K562 (cell line): ENCODE measurements around the gene ANAPC5. TPM values are rescaled to one million over a fixed set of nuclear protein-coding genes. Genes with fewer than 3 reads are reported as not detected.

Experiments used
- MAFF ChIP-seq: IDR thresholded peaks from 2 replicates; pipeline ENCODE4 v1.6.1; 2012; ENCODE audit warnings: low read length, improper control_type of control experiment
- POLR2AphosphoS5 ChIP-seq: IDR thresholded peaks from 2 replicates; pipeline ENCODE4 v1.6.1; 2011; ENCODE audit warnings: mild to moderate bottlenecking, low read depth, low read length, moderate library complexity; ENCODE audit not compliant: control insufficient read depth, insufficient read depth
- RBBP5 ChIP-seq: fragments of 200-600 bp; sonication (generic); IDR thresholded peaks from 2 replicates; pipeline ENCODE4 v1.6.1; 2012; ENCODE audit warnings: borderline replicate concordance, mild to moderate bottlenecking, low read length, control low read depth, inconsistent platforms; ENCODE audit not compliant: insufficient read depth, poor library complexity, severe bottlenecking
- RBM25 ChIP-seq: fragments of 200-400 bp; formaldehyde crosslinking; IDR thresholded peaks from 2 replicates; pipeline ENCODE4 v1.6.1; 2018; ENCODE audit warnings: low read length, low read depth, moderate library complexity; ENCODE audit not compliant: severe bottlenecking
- RHOXF2B ChIP-seq: fragments of 250-450 bp; sonication (Bioruptor Pico); conservative IDR thresholded peaks from 2 replicates; pipeline ENCODE4 v1.5.1; 2021
- RREB1 ChIP-seq: fragments of 250-450 bp; sonication (Bioruptor Pico); IDR thresholded peaks from 2 replicates; pipeline ENCODE4 v1.4.0; 2020
- SMAD1 ChIP-seq: fragments of 150-350 bp; IDR thresholded peaks from 2 replicates; pipeline ENCODE4 v1.6.1; 2014; ENCODE audit warnings: low read length, low read depth; ENCODE audit not compliant: partially characterized antibody
- TSC22D4 ChIP-seq: fragments of 450-650 bp; IDR thresholded peaks from 2 replicates; pipeline ENCODE4 v1.6.1; 2016; ENCODE audit warnings: missing genetic modification characterization, missing biosample characterization, control low read depth
- ZFP91 ChIP-seq: sonication (generic); formaldehyde crosslinking; IDR thresholded peaks from 2 replicates; pipeline ENCODE4 v1.8.0; 2022; ENCODE audit warnings: mild to moderate bottlenecking, missing genetic modification reagents
- ZNF124 ChIP-seq: sonication (generic); formaldehyde crosslinking; IDR thresholded peaks from 2 replicates; pipeline ENCODE4 v1.8.1; 2022; ENCODE audit warnings: missing genetic modification reagents
- ZNF76 ChIP-seq: fragments of 250-450 bp; sonication (Bioruptor Pico); IDR thresholded peaks from 2 replicates; pipeline ENCODE4 v1.4.0; 2020; ENCODE audit warnings: mild to moderate bottlenecking, moderate library complexity, borderline replicate concordance
- polyA plus RNA-seq, 8 experiments: library from polyadenylated mRNA; depleted of rRNA in 4 of 8; stranded (reverse) in 5 of 8; unstranded in 3 of 8; fragments of >200 nt; fragmentation: Nextera tagmentation in 2 of 8; fragmentation: Illumina TruSeq in 1 of 8; extraction: Ambion mirVana in 2 of 8; extraction: Trizol in 1 of 8; gene quantifications; 2 replicates each; pipeline versions ENCODE4 v1.2.1 to v1.2.3, GENCODE V29; 2011 to 2014; ENCODE audit warnings: inconsistent platforms in 1 of 8, missing spikeins in 1 of 8
- total RNA-seq, 7 experiments: library from RNA; depleted of rRNA in 6 of 7; stranded (reverse); fragments of >200 nt in 6 of 7; fragmentation: Illumina TruSeq in 2 of 7; extraction: Trizol in 2 of 7; gene quantifications; 2 replicates each; pipeline versions ENCODE4 v1.2.1 to v1.2.3, GENCODE V29; 2011 to 2021; ENCODE audit warnings: low replicate concordance in 1 of 7
- TF ChIP-seq, protein P1 (sequence below): sonication (generic); formaldehyde crosslinking; IDR thresholded peaks from 2 replicates; pipeline ENCODE4 v1.8.0; 2022; ENCODE audit warnings: mild to moderate bottlenecking, missing genetic modification reagents
- TF ChIP-seq, protein P2 (sequence below): fragments of 250-450 bp; sonication (Bioruptor Pico); IDR thresholded peaks from 2 replicates; pipeline ENCODE4 v1.8.0; 2021; ENCODE audit warnings: borderline replicate concordance, mild to moderate bottlenecking, moderate library complexity; ENCODE audit not compliant: poor library complexity, severe bottlenecking

ANAPC5 gene
- total and polyA plus RNA-seq, 9 of the 15 experiments (the other 6 are each of a cell fraction or from before 2014, with no cell fraction given): 136 to 315 (median 197) TPM

DNA sequence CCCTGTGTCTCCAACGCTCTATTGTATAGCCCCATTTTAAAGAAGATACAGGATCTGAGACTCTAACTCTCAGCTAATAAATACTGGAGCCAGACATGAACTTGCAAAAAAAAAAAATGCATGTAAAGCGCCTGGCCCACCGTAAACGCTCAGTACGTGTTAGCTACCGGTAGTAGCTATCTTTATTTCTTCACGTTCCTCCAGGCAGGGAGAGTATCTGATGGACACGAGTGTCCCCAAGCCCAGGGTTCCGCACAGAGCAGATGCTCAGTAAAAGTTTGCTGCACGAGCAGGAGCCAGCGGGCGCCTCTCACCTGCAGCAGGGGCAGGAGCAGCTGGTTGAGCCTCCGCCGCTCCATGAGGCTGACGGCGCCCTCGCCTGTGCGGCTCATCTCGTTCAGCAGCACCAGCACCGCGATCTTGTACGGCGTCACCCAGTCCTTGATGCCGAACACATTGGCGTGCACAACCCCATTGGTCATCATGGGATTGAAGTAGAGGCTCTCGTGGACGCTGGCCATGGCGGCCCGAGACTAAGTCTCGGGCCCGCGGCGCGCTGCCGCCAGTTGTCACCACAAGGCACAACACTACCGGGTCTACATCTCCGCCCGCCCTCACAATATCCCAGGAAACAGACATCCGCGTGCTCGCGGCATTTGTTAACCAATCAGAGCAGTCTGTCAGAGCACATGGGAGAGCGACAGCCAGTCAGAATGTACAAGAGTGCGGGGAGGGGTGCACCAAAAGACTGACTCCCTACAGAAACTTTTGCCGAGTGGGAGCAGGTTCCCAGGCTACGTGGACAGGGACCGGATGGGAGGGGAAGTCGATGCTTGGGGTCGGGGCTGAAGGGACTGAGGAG lies at the start of gene ANAPC5 (continued):
- TF ChIP-seq ZFP91 (CRISPR knock-in tag) (no peak), POLR2AphosphoS5 (peak; percentile 90), ZNF76 (CRISPR knock-in tag) (no peak), SMAD1 (peak; percentile 63), RBBP5 (peak; percentile 99), MAFF (no peak), ZNF124 (CRISPR knock-in tag) (no peak), TSC22D4 (tag) (no peak), RHOXF2B (CRISPR knock-in tag) (no peak), RREB1 (CRISPR knock-in tag) (no peak; the same call in 1 of the 2 replicates), RBM25 (peak; percentile 85)
- TF ChIP-seq, protein P1, sequence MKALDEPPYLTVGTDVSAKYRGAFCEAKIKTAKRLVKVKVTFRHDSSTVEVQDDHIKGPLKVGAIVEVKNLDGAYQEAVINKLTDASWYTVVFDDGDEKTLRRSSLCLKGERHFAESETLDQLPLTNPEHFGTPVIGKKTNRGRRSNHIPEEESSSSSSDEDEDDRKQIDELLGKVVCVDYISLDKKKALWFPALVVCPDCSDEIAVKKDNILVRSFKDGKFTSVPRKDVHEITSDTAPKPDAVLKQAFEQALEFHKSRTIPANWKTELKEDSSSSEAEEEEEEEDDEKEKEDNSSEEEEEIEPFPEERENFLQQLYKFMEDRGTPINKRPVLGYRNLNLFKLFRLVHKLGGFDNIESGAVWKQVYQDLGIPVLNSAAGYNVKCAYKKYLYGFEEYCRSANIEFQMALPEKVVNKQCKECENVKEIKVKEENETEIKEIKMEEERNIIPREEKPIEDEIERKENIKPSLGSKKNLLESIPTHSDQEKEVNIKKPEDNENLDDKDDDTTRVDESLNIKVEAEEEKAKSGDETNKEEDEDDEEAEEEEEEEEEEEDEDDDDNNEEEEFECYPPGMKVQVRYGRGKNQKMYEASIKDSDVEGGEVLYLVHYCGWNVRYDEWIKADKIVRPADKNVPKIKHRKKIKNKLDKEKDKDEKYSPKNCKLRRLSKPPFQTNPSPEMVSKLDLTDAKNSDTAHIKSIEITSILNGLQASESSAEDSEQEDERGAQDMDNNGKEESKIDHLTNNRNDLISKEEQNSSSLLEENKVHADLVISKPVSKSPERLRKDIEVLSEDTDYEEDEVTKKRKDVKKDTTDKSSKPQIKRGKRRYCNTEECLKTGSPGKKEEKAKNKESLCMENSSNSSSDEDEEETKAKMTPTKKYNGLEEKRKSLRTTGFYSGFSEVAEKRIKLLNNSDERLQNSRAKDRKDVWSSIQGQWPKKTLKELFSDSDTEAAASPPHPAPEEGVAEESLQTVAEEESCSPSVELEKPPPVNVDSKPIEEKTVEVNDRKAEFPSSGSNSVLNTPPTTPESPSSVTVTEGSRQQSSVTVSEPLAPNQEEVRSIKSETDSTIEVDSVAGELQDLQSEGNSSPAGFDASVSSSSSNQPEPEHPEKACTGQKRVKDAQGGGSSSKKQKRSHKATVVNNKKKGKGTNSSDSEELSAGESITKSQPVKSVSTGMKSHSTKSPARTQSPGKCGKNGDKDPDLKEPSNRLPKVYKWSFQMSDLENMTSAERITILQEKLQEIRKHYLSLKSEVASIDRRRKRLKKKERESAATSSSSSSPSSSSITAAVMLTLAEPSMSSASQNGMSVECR: peak; percentile 85
- TF ChIP-seq, protein P2, sequence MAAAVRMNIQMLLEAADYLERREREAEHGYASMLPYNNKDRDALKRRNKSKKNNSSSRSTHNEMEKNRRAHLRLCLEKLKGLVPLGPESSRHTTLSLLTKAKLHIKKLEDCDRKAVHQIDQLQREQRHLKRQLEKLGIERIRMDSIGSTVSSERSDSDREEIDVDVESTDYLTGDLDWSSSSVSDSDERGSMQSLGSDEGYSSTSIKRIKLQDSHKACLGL: peak; percentile 37
